ENCODE measurements around the gene FGF22. TPM values are rescaled to one million over a fixed set of nuclear protein-coding genes. Genes with fewer than 3 reads are reported as not detected.
"Not testable (repeated sequence)": the region's sequence is repeated elsewhere in the genome, so short reads cannot be mapped to it uniquely, and the experiment has no call there.

The FGF22 gene
- polyA plus RNA-seq, 2 donors = 0.53 to 0.86 TPM

GRCh38 chr19:595326-596262 is 44.1 kb upstream of the FGF22 start:
- Histone ChIP-seq H3K9me3 (ENCODE audit: control insufficient read depth in 2 of 2, insufficient read depth in 1 of 2, low read depth in 1 of 2, low read length in 1 of 2) (no peaks in the 10 kb centered on the region), H3K36me3 (ENCODE audit: control insufficient read depth in 2 of 2, insufficient read depth in 2 of 2, low read length in 1 of 2) (no peaks in the 10 kb centered on the region), H3K4me1 (ENCODE audit: control insufficient read depth in 2 of 2, insufficient read depth in 2 of 2, low read length in 1 of 2) (no peaks in the 10 kb centered on the region), H3K27me3 (ENCODE audit: control insufficient read depth in 1 of 2, insufficient read depth in 2 of 2, low read length in 2 of 2) (peaks cover 0 to 6% of the 10 kb centered on the region in 2 donors), H3K4me3 (ENCODE audit: low read depth in 1 of 2, low read length in 2 of 2) (no peak overlapping the region), H3K27ac (ENCODE audit: low read depth in 2 of 2, low read length in 1 of 2) (no peak overlapping the region)
- 71 to 72% methylated on average over 42 of the region's 42 CpGs for whole genome bisulfite sequencing, 2 donors

- H3K36me3 ChIP-seq (ENCODE audit: control insufficient read depth in 2 of 2, insufficient read depth in 2 of 2, low read length in 1 of 2) = no peaks in the 10 kb centered on the region
- 84 to 85% methylated on average over 16 of the region's 16 CpGs for WGBS, 2 donors
- no peak overlapping the region for H3K27ac ChIP-seq (ENCODE audit: low read depth in 2 of 2, low read length in 1 of 2)
- H3K4me3 ChIP-seq (ENCODE audit: low read depth in 1 of 2, low read length in 2 of 2) = no peak overlapping the region
- H3K27me3 ChIP-seq (ENCODE audit: control insufficient read depth in 1 of 2, insufficient read depth in 2 of 2, low read length in 2 of 2) = no peaks in the 10 kb centered on the region
- H3K9me3 ChIP-seq (ENCODE audit: control insufficient read depth in 2 of 2, insufficient read depth in 1 of 2, low read depth in 1 of 2, low read length in 1 of 2) = no peaks in the 10 kb centered on the region
- no peaks in the 10 kb centered on the region for H3K4me1 ChIP-seq (ENCODE audit: control insufficient read depth in 2 of 2, insufficient read depth in 2 of 2, low read length in 1 of 2)
These were observed 43.4 kb upstream of the FGF22 start for GRCh38 chr19:596263-596655.

- Histone ChIP-seq H3K36me3 (ENCODE audit: control insufficient read depth in 2 of 2, insufficient read depth in 2 of 2, low read length in 1 of 2) (no peaks in the 10 kb centered on the region), H3K9me3 (ENCODE audit: control insufficient read depth in 2 of 2, insufficient read depth in 1 of 2, low read depth in 1 of 2, low read length in 1 of 2) (no peaks in the 10 kb centered on the region), H3K4me3 (ENCODE audit: low read depth in 1 of 2, low read length in 2 of 2) (no peak overlapping the region), H3K27ac (ENCODE audit: low read depth in 2 of 2, low read length in 1 of 2) (no peak overlapping the region), H3K4me1 (ENCODE audit: control insufficient read depth in 2 of 2, insufficient read depth in 2 of 2, low read length in 1 of 2) (no peaks in the 10 kb centered on the region), H3K27me3 (ENCODE audit: control insufficient read depth in 1 of 2, insufficient read depth in 2 of 2, low read length in 2 of 2) (no peaks in the 10 kb centered on the region)
- 73 to 76% methylated on average over 18 of the region's 18 CpGs for WGBS, 2 donors
These were observed 42.0 kb upstream of the FGF22 start for GRCh38 chr19:597406-598315.

GRCh38 chr19:601310-601709 is 38.4 kb upstream of the FGF22 start:
- no peaks in the 10 kb centered on the region for H3K4me1 ChIP-seq (ENCODE audit: control insufficient read depth in 2 of 2, insufficient read depth in 2 of 2, low read length in 1 of 2)
- no peaks in the 10 kb centered on the region for H3K27me3 ChIP-seq (ENCODE audit: control insufficient read depth in 1 of 2, insufficient read depth in 2 of 2, low read length in 2 of 2)
- no peak overlapping the region for H3K4me3 ChIP-seq (ENCODE audit: low read depth in 1 of 2, low read length in 2 of 2)
- WGBS, 2 donors = 87 to 91% methylated on average over 28 of the region's 28 CpGs
- H3K36me3 ChIP-seq (ENCODE audit: control insufficient read depth in 2 of 2, insufficient read depth in 2 of 2, low read length in 1 of 2) = no peaks in the 10 kb centered on the region
- no peak overlapping the region for H3K27ac ChIP-seq (ENCODE audit: low read depth in 2 of 2, low read length in 1 of 2)
- H3K9me3 ChIP-seq (ENCODE audit: control insufficient read depth in 2 of 2, insufficient read depth in 1 of 2, low read depth in 1 of 2, low read length in 1 of 2) = peaks cover 0 to 3% of the 10 kb centered on the region in 2 donors

GRCh38 chr19:601790-602189 is 37.9 kb upstream of the FGF22 start:
- Histone ChIP-seq H3K27ac (ENCODE audit: low read depth in 2 of 2, low read length in 1 of 2) (no peak overlapping the region), H3K4me3 (ENCODE audit: low read depth in 1 of 2, low read length in 2 of 2) (no peak overlapping the region), H3K4me1 (ENCODE audit: control insufficient read depth in 2 of 2, insufficient read depth in 2 of 2, low read length in 1 of 2) (no peaks in the 10 kb centered on the region), H3K36me3 (ENCODE audit: control insufficient read depth in 2 of 2, insufficient read depth in 2 of 2, low read length in 1 of 2) (no peaks in the 10 kb centered on the region), H3K27me3 (ENCODE audit: control insufficient read depth in 1 of 2, insufficient read depth in 2 of 2, low read length in 2 of 2) (no peaks in the 10 kb centered on the region), H3K9me3 (ENCODE audit: control insufficient read depth in 2 of 2, insufficient read depth in 1 of 2, low read depth in 1 of 2, low read length in 1 of 2) (peaks cover 0 to 3% of the 10 kb centered on the region in 2 donors)
- 74 to 81% methylated on average over 25 of the region's 25 CpGs for WGBS, 2 donors

GRCh38 chr19:602391-603301 is 37.0 kb upstream of the FGF22 start:
- Histone ChIP-seq H3K36me3 (ENCODE audit: control insufficient read depth in 2 of 2, insufficient read depth in 2 of 2, low read length in 1 of 2) (no peaks in the 10 kb centered on the region), H3K4me1 (ENCODE audit: control insufficient read depth in 2 of 2, insufficient read depth in 2 of 2, low read length in 1 of 2) (no peaks in the 10 kb centered on the region), H3K27ac (ENCODE audit: low read depth in 2 of 2, low read length in 1 of 2) (no peak overlapping the region), H3K4me3 (ENCODE audit: low read depth in 1 of 2, low read length in 2 of 2) (no peak overlapping the region), H3K9me3 (ENCODE audit: control insufficient read depth in 2 of 2, insufficient read depth in 1 of 2, low read depth in 1 of 2, low read length in 1 of 2) (peaks cover 0 to 3% of the 10 kb centered on the region in 2 donors), H3K27me3 (ENCODE audit: control insufficient read depth in 1 of 2, insufficient read depth in 2 of 2, low read length in 2 of 2) (no peaks in the 10 kb centered on the region)
- 78 to 79% methylated on average over 34 to 35 of the region's 35 CpGs for WGBS, 2 donors

- 87 to 88% methylated on average over 10 to 13 of the region's 13 CpGs for WGBS, 2 donors
- not testable (repeated sequence) for H3K4me3 ChIP-seq (ENCODE audit: low read depth in 1 of 2, low read length in 2 of 2)
These were observed 36.4 kb upstream of the FGF22 start for GRCh38 chr19:603302-603639.

GRCh38 chr19:603779-604178 is 35.9 kb upstream of the FGF22 start:
- 89 to 94% methylated on average over 20 of the region's 20 CpGs for WGBS, 2 donors
- H3K27ac ChIP-seq (ENCODE audit: low read depth in 2 of 2, low read length in 1 of 2); H3K27me3 ChIP-seq (ENCODE audit: control insufficient read depth in 1 of 2, insufficient read depth in 2 of 2, low read length in 2 of 2); H3K4me3 ChIP-seq (ENCODE audit: low read depth in 1 of 2, low read length in 2 of 2); H3K4me1 ChIP-seq (ENCODE audit: control insufficient read depth in 2 of 2, insufficient read depth in 2 of 2, low read length in 1 of 2); H3K36me3 ChIP-seq (ENCODE audit: control insufficient read depth in 2 of 2, insufficient read depth in 2 of 2, low read length in 1 of 2); H3K9me3 ChIP-seq (ENCODE audit: control insufficient read depth in 2 of 2, insufficient read depth in 1 of 2, low read depth in 1 of 2, low read length in 1 of 2): not testable (repeated sequence)

More at GRCh38 chr19:603302-603639, 36.4 kb upstream of the FGF22 start:
- H3K27me3 ChIP-seq (ENCODE audit: control insufficient read depth in 1 of 2, insufficient read depth in 2 of 2, low read length in 2 of 2); H3K4me1 ChIP-seq (ENCODE audit: control insufficient read depth in 2 of 2, insufficient read depth in 2 of 2, low read length in 1 of 2); H3K36me3 ChIP-seq (ENCODE audit: control insufficient read depth in 2 of 2, insufficient read depth in 2 of 2, low read length in 1 of 2); H3K27ac ChIP-seq (ENCODE audit: low read depth in 2 of 2, low read length in 1 of 2); H3K9me3 ChIP-seq (ENCODE audit: control insufficient read depth in 2 of 2, insufficient read depth in 1 of 2, low read depth in 1 of 2, low read length in 1 of 2): not testable (repeated sequence)

GRCh38 chr19:604355-604754 is 35.3 kb upstream of the FGF22 start:
- H3K9me3 ChIP-seq (ENCODE audit: control insufficient read depth in 2 of 2, insufficient read depth in 1 of 2, low read depth in 1 of 2, low read length in 1 of 2) = peaks cover 0 to 3% of the 10 kb centered on the region in 2 donors
- H3K27ac ChIP-seq (ENCODE audit: low read depth in 2 of 2, low read length in 1 of 2) = no peak overlapping the region
- H3K36me3 ChIP-seq (ENCODE audit: control insufficient read depth in 2 of 2, insufficient read depth in 2 of 2, low read length in 1 of 2) = no peaks in the 10 kb centered on the region
- no peaks in the 10 kb centered on the region for H3K4me1 ChIP-seq (ENCODE audit: control insufficient read depth in 2 of 2, insufficient read depth in 2 of 2, low read length in 1 of 2)
- no peak overlapping the region for H3K4me3 ChIP-seq (ENCODE audit: low read depth in 1 of 2, low read length in 2 of 2)
- no peaks in the 10 kb centered on the region for H3K27me3 ChIP-seq (ENCODE audit: control insufficient read depth in 1 of 2, insufficient read depth in 2 of 2, low read length in 2 of 2)
- 81 to 89% methylated on average over 11 of the region's 11 CpGs for WGBS, 2 donors

Measured in esophagus (tissue), 2 donors.